ENCODE measurements around the gene MED12. TPM values are rescaled to one million over a fixed set of nuclear protein-coding genes. Genes with fewer than 3 reads are reported as not detected.

Gene MED12
- total RNA-seq, 2 experiments from 2014 or later: 23.1 to 31.1 TPM

GRCh38 chrX:71167031-71167781 is 48.8 kb downstream of the MED12 start:
- Histone ChIP-seq H4K20me1 (ENCODE audit: insufficient read depth, low read length) (no peaks in the 10 kb centered on the region), H3K4me3 (ENCODE audit: low read depth, low read length, poor library complexity, severe bottlenecking) (no peak overlapping the region), H3K9me2 (ENCODE audit: insufficient read depth, low read length) (no peaks in the 10 kb centered on the region), H3K9me3 (ENCODE audit: low read length) (no peaks in the 10 kb centered on the region), H3K4me2 (ENCODE audit: low read length) (no peak overlapping the region), H3K36me3 (ENCODE audit: insufficient read depth, low read length) (peaks cover 9% of the 10 kb centered on the region; the same call in 1 of the 2 replicates), H3K4me1 (ENCODE audit: insufficient read depth, low read length, poor library complexity, severe bottlenecking) (no peaks in the 10 kb centered on the region), H3K27ac (ENCODE audit: low read depth, low read length, poor library complexity, severe bottlenecking) (no peak overlapping the region), H3K79me2 (ENCODE audit: insufficient read depth, low read depth, low read length) (no peaks in the 10 kb centered on the region), H2AFZ (ENCODE audit: low read length) (no peak overlapping the region)
- POLR2A ChIA-PET: no interaction called here
- TF ChIP-seq CTCF (conservative IDR thresholded peaks at IDR 0.05; ENCODE audit: low read length): no peak
- TF ChIP-seq EZH2phosphoT487 (IDR thresholded peaks at IDR 0.05; ENCODE audit: borderline replicate concordance, low read depth, low read length): no peak
- intact Hi-C loops (cut with micrococcal nuclease; ENCODE audit: unreplicated experiment): no loop called here
- CTCF ChIA-PET (ENCODE audit: unreplicated experiment): no interaction called here
- no peak for DNase-seq (ENCODE audit: low spot score)
- no TSS peak for BruUV-seq (replicated peaks)

GRCh38 chrX:71168134-71168533 is 49.7 kb downstream of the MED12 start:
- CTCF ChIA-PET (ENCODE audit: unreplicated experiment): no interaction called here
- no peaks in the 10 kb centered on the region for H3K9me3 ChIP-seq (ENCODE audit: low read length)

More at GRCh38 chrX:71168134-71168533, 49.7 kb downstream of the MED12 start:
- Histone ChIP-seq H3K4me3 (ENCODE audit: low read depth, low read length, poor library complexity, severe bottlenecking) (no peak overlapping the region), H4K20me1 (ENCODE audit: insufficient read depth, low read length) (no peaks in the 10 kb centered on the region), H3K36me3 (ENCODE audit: insufficient read depth, low read length) (no peaks in the 10 kb centered on the region; the same call in 1 of the 2 replicates), H3K4me2 (ENCODE audit: low read length) (no peak overlapping the region), H3K4me1 (ENCODE audit: insufficient read depth, low read length, poor library complexity, severe bottlenecking) (no peaks in the 10 kb centered on the region), H2AFZ (ENCODE audit: low read length) (no peak overlapping the region), H3K27ac (ENCODE audit: low read depth, low read length, poor library complexity, severe bottlenecking) (no peak overlapping the region), H3K9me2 (ENCODE audit: insufficient read depth, low read length) (no peaks in the 10 kb centered on the region), H3K79me2 (ENCODE audit: insufficient read depth, low read depth, low read length) (no peaks in the 10 kb centered on the region)
- TF ChIP-seq CTCF (conservative IDR thresholded peaks at IDR 0.05; ENCODE audit: low read length) (no peak), EZH2phosphoT487 (IDR thresholded peaks at IDR 0.05; ENCODE audit: borderline replicate concordance, low read depth, low read length) (no peak)
- POLR2A ChIA-PET: no interaction called here
- no peak for DNase-seq (ENCODE audit: low spot score)
- BruUV-seq (replicated peaks): no TSS peak
- intact Hi-C loops (cut with micrococcal nuclease; ENCODE audit: unreplicated experiment): no loop called here
